Neural cell (in vitro differentiated cells): ENCODE measurements around the gene ADIPOR1. TPM values are rescaled to one million over a fixed set of nuclear protein-coding genes. Genes with fewer than 3 reads are reported as not detected.

Source experiments
- H2AFZ ChIP-seq: fragments of 200-600, 300-800 bp; sonication (generic), shearing (Covaris generic); 2 replicates; pipeline ENCODE4 v1.6.0; 2014; ENCODE audit warnings: low read depth, mild to moderate bottlenecking, antibody characterized with exemption, low read length, moderate library complexity
- H3F3A ChIP-seq: fragments of 200-600 bp; shearing (Covaris generic); 2 replicates; pipeline ENCODE4 v1.6.1; 2016; ENCODE audit warnings: mild to moderate bottlenecking, moderate library complexity, mixed read lengths, antibody characterized with exemption, low read length; ENCODE audit not compliant: insufficient read depth, poor library complexity, severe bottlenecking
- H3K27ac ChIP-seq: fragments of 200-600, 300-800 bp; sonication (generic), shearing (Covaris generic); 2 replicates; pipeline ENCODE4 v1.5.1; 2014; ENCODE audit warnings: mild to moderate bottlenecking, low read length, moderate library complexity
- H3K27me3 ChIP-seq: fragments of 300-800, 200-600 bp; sonication (generic), shearing (Covaris generic); 2 replicates; pipeline ENCODE4 v1.6.0; 2014; ENCODE audit warnings: mild to moderate bottlenecking, low read depth, low read length, moderate library complexity; ENCODE audit not compliant: insufficient read depth
- H3K36me3 ChIP-seq: fragments of 300-800, 200-600 bp; sonication (generic), shearing (Covaris generic); 2 replicates; pipeline ENCODE4 v1.5.1; 2014; ENCODE audit warnings: mild to moderate bottlenecking, antibody characterized with exemption, low read length, moderate library complexity; ENCODE audit not compliant: insufficient read depth
- H3K4me2 ChIP-seq: fragments of 300-800, 200-600 bp; sonication (generic), shearing (Covaris generic); 2 replicates; pipeline ENCODE4 v1.6.0; 2014; ENCODE audit warnings: mild to moderate bottlenecking, low read length
- H3K4me3 ChIP-seq: fragments of 300-800, 200-600 bp; sonication (generic), shearing (Covaris generic); 2 replicates; pipeline ENCODE4 v1.5.1; 2014; ENCODE audit warnings: mild to moderate bottlenecking, low read length, moderate library complexity
- H3K79me2 ChIP-seq: fragments of 200-600 bp; shearing (Covaris generic); replicated peaks from 2 replicates; pipeline ENCODE4 v1.6.0; 2014; ENCODE audit warnings: mild to moderate bottlenecking, low read length, moderate library complexity; ENCODE audit not compliant: insufficient read depth
- H3K9ac ChIP-seq: fragments of 300-800, 200-600 bp; sonication (generic), shearing (Covaris generic); 2 replicates; pipeline ENCODE4 v1.6.1; 2016; ENCODE audit warnings: mild to moderate bottlenecking, low read length, mixed read lengths
- H3K9me2 ChIP-seq: fragments of 200-600 bp; shearing (Covaris generic); 2 replicates; pipeline ENCODE4 v1.6.1; 2016; ENCODE audit warnings: mild to moderate bottlenecking, low read length, mixed read lengths; ENCODE audit not compliant: insufficient read depth
- H3K9me3 ChIP-seq: fragments of 200-600, 300-800 bp; sonication (generic), shearing (Covaris generic); 2 replicates; pipeline ENCODE4 v1.6.1; 2016; ENCODE audit warnings: mild to moderate bottlenecking, mixed run types, low read length, moderate library complexity, mixed read lengths
- H4K20me1 ChIP-seq: fragments of 200-600 bp; shearing (Covaris generic); 2 replicates; pipeline ENCODE4 v1.6.1; 2016; ENCODE audit warnings: mild to moderate bottlenecking, mixed run types; ENCODE audit not compliant: insufficient read depth
- CTCF ChIP-seq: fragments of 450-650 bp; IDR thresholded peaks from 2 replicates; pipeline ENCODE4 v1.5.1; 2014; ENCODE audit warnings: antibody characterized with exemption, mild to moderate bottlenecking, moderate library complexity; ENCODE audit not compliant: poor library complexity, severe bottlenecking
- EP300 ChIP-seq: fragments of 450-650 bp; conservative IDR thresholded peaks from 2 replicates; pipeline ENCODE4 v1.6.1; 2014; ENCODE audit warnings: antibody characterized with exemption, mild to moderate bottlenecking, moderate library complexity; ENCODE audit not compliant: poor library complexity, severe bottlenecking
- EZH2 ChIP-seq: fragments of 200-600, 300-800 bp; shearing (Covaris generic), sonication (generic); IDR thresholded peaks from 2 replicates; pipeline ENCODE4 v1.6.1; 2014; ENCODE audit warnings: antibody characterized with exemption, low read length, borderline replicate concordance, mild to moderate bottlenecking; ENCODE audit not compliant: insufficient read depth, poor library complexity, severe bottlenecking
- MXI1 ChIP-seq: fragments of 450-650 bp; conservative IDR thresholded peaks from 2 replicates; pipeline ENCODE4 v1.6.1; 2014; ENCODE audit warnings: antibody characterized with exemption, mild to moderate bottlenecking; ENCODE audit not compliant: poor library complexity, severe bottlenecking
- POLR2AphosphoS5 ChIP-seq: IDR thresholded peaks from 2 replicates; pipeline ENCODE4 v1.6.1; 2012
- RAD21 ChIP-seq: fragments of 450-650 bp; conservative IDR thresholded peaks from 2 replicates; pipeline ENCODE4 v1.6.1; 2014; ENCODE audit warnings: antibody characterized with exemption, mild to moderate bottlenecking, moderate library complexity
- REST ChIP-seq: IDR thresholded peaks from 2 replicates; pipeline ENCODE4 v1.6.1; 2012; ENCODE audit warnings: borderline replicate concordance
- SMC3 ChIP-seq: fragments of 450-650 bp; conservative IDR thresholded peaks from 2 replicates; pipeline ENCODE4 v1.6.1; 2014; ENCODE audit warnings: antibody characterized with exemption, mild to moderate bottlenecking, moderate library complexity; ENCODE audit not compliant: poor library complexity
- TAF1 ChIP-seq: IDR thresholded peaks from 2 replicates; pipeline ENCODE4 v1.6.1; 2012; ENCODE audit warnings: low read depth
- polyA plus RNA-seq: library from polyadenylated mRNA; depleted of rRNA; stranded (reverse); fragments of >200 nt; gene quantifications from 2 replicates; pipeline ENCODE4 v1.2.3, GENCODE V29; 2014

ADIPOR1 gene
- polyA plus RNA-seq, 1 donor from 2014 or later, result 72.3 TPM

GRCh38 chr1:202972046-202972445 lies 13.9 kb upstream of the ADIPOR1 start:
- Histone ChIP-seq H3K9me3 (no peaks in the 10 kb centered on the region), H4K20me1 (no peaks in the 10 kb centered on the region), H3K79me2 (no peaks in the 10 kb centered on the region), H3K4me2 (no peak overlapping the region), H3K9ac (no peak overlapping the region), H2AFZ (no peak overlapping the region), H3K4me3 (no peak overlapping the region), H3K27ac (no peak overlapping the region), H3K9me2 (no peaks in the 10 kb centered on the region), H3K27me3 (peaks cover 4% of the 10 kb centered on the region), H3K36me3 (no peaks in the 10 kb centered on the region), H3F3A (no peaks in the 10 kb centered on the region)
- TF ChIP-seq RAD21 (no peak), EP300 (no peak), EZH2 (no peak), POLR2AphosphoS5 (no peak), SMC3 (no peak), REST (no peak), TAF1 (no peak), MXI1 (no peak), CTCF (no peak)

- TF ChIP-seq CTCF (peak; percentile 50), REST (no peak), RAD21 (peak; percentile 12), POLR2AphosphoS5 (no peak), TAF1 (no peak)
- no peaks in the 10 kb centered on the region for H3K27me3 ChIP-seq
- H4K20me1 ChIP-seq, result no peaks in the 10 kb centered on the region
- no peaks in the 10 kb centered on the region for H3K79me2 ChIP-seq
- no peak overlapping the region for H3K4me3 ChIP-seq
- H3K27ac ChIP-seq, result no peak overlapping the region
- no peaks in the 10 kb centered on the region for H3K36me3 ChIP-seq
- no peaks in the 10 kb centered on the region for H3F3A ChIP-seq
- no peaks in the 10 kb centered on the region for H3K9me3 ChIP-seq
- no peaks in the 10 kb centered on the region for H3K9me2 ChIP-seq
- no peak overlapping the region for H2AFZ ChIP-seq
- no peak overlapping the region for H3K4me2 ChIP-seq
- no peak overlapping the region for H3K9ac ChIP-seq
Observed at GRCh38 chr1:202968895-202969295, 10.8 kb upstream of the ADIPOR1 start.
